Fibroblast of skin of scalp (primary cell): Measurements from ENCODE around the gene DNAJC7.
"Not testable (repeated sequence)": the region's sequence is repeated elsewhere in the genome, so short reads cannot be mapped to it uniquely, and the experiment has no call there.

ENCODE experiments used
- DNase-seq: peaks from one replicate; pipeline ENCODE4 v3.0.0-alpha.2; 2013

DNAJC7 gene

GRCh38 chr17:41944943-41945342, 72.3 kb downstream of the DNAJC7 start:
- no peak for DNase-seq

DNA sequence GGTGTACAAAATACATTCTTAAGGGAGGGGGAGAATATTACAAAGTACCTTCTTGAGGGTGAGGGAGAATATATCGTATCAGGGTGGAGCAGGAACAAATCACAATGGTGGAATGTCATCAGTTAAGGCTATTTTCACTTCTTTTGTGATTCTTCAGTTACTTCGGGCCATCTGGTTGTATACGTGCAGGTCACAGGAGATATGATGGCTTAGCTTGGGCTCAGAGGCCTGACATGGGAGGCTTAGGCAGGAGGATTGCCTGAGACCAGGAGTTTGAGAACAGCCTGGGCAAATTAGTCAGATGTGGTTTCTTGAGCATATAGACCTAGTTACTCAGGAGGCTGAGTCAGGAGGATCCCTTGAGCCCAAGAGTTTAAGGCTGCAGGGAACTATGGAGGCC, 73.7 kb downstream of the DNAJC7 start:
- DNase-seq = no peak

DNA sequence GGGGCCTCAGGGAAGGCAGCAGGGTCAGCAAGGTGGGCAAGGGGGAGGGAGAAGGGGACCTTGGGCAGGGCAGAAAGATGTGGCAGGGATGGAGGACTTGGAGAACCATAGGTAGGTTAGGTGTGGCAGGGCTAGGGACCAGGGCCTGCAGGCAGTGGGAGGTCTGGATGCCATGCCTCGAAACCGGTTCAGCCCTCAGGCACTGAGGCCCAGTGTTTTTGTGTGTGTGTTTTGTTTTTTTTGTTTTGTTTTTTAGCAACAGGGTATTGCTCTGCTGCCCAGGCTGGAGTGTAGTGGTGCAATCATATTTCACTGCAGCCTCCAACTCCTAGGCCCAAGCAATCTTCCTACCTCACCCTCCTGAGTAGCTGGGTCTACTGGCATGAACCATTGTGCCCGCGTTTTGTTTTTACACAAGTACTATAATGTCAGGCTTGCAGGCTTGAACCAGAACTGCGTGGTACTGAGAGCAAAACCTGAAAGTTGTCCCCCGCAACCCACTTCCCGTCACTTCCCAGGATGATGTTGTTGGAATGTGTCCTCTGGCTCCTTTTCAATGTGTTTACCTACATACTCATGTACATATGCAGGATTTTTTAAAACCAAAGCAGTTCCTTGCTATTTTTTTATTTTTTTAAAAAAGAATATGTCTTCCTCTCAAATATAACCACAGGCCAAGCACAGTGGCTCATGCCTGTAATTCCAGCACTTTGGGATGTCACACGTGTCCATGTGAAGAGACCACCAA, 74.4 kb downstream of the DNAJC7 start:
- no peak for DNase-seq

DNA sequence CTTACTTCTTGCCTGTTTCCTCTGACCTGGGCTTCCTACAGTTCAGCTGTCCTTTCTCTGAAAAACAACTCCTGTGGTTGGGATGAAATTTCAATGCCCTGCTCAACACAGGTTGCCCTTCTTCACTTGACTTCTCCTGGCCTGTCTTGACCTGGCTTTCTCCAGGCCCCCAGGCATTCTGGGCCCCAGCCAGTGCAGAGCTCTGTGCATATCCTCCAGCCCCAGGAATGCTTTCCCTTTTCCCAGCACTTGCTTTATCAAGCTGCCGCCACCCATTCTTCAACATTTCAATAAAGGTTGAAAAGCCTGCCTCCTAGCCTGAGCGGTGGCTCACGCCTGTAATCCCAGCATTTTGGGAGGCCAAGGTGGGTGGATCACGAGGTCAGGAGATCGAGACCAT, 76.1 kb downstream of the DNAJC7 start:
- DNase-seq = no peak

DNA sequence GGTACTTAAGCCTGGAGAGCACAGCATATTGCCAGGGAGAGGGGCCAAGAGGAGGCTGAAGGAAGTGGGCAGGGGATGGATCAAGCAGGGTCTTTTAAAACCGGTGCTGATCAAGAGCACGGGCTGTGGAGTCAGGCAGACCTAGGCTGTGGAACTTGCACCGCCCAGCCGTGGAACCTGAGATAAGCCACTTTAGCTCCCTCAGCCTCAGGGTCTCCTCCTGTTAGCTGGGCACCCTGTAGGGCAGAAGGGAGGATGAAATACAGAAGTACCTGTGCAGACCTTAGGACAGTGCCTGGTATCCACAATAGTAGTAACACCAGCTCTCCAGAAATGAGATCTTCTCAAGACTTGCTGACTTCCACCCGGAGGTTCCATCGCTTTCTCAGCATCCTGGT, 77.5 kb downstream of the DNAJC7 start:
- no peak for DNase-seq

DNA sequence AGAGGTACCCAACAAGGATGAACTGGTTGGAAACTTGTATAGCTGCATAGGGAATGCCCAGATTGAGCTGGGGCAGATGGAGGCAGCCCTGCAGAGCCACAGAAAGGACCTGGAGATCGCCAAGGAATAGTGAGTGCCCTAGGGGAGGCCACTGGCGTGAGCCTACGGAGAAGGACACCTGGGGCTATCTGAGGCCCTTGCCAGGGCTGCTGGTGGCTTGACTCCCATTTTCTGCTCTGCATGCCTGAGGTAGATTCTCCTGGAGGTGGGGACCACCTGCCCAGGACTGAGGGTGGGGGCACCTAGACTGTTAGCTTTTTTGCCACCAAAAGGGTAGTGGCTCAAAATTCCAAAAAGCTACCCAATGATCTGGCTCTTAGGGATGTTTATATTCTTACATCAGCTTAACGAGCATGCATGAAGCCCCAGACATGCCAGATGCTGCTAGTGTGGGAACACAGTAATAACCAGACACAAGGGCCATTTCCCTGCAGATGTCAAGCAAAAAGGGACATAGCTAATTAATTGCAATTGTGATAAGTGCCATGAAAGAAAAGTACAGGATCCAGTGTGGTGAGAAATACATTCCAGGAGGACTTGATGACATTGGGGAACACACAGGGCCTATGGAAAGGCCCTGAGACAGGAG, 78.1 kb downstream of the DNAJC7 start:
- no peak for DNase-seq

- DNase-seq = no peak
Observed at GRCh38 chr17:41937970-41938954, 79.0 kb downstream of the DNAJC7 start.

DNA sequence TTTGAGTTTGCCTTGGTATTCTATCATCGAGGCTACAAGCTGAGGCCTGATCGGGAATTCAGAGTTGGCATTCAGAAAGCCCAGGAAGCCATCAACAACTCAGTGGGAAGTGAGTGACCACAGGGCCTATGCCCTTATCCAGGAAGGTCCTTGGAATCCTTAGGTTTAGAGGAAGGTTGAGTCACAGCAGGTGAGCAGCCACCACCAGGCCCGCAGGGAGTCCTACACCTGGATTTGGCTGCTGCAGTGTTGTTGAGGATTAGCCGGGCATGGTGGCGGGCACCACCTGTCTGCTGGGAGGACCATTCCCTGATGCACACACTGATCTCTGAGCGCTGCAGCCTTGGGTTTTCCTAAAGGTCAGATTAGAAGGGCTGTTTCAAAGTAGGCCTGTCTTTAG, 81.6 kb downstream of the DNAJC7 start:
- no peak for DNase-seq

DNA sequence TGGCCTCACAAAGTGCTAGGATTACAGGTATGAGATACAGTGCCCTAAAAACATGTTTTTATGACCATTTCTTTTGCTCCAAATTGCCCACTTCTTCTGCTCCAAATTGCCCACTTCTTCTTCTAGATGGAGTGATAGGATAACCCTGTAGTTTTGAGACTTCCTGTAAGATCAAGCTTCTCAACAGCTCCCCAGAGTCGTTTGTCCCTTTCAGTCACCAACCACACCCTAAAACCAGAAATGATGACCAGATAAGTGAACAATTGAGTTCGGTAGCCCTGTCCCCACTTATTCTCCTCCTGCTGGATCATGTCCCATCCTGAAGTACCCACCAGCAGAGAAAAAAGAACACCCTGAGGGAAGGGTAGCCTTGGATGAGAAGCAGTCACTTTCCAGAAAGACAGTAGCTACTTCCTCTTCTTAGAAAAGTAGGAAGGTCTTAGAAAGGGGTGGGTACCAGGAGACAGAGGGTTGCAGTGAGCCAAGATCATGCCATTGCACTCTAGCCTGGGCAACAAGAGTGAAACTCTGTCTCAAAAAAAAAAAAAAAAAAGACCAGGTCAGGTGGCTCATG, 84.3 kb downstream of the DNAJC7 start:
- no peak for DNase-seq

DNA sequence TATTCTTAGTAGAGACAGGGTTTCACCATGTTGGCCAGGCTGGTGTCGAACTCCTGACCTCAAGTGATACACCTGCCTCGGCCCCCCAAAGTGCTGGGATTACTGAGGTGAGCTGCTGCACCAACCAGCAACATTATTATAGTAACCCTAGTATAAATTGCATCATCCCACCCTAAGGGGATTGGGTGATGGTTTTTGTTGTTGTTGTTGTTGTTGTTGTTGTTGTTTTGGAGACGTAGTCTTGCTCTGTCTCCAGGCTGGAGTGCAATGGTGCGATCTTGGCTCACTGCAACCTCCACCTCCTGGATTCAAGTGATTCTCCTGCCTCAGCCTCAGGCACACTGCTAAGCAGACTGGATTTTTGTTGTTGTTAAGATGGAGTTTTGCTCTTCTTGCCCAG, 85.5 kb downstream of the DNAJC7 start:
- not testable (repeated sequence) for DNase-seq

DNA sequence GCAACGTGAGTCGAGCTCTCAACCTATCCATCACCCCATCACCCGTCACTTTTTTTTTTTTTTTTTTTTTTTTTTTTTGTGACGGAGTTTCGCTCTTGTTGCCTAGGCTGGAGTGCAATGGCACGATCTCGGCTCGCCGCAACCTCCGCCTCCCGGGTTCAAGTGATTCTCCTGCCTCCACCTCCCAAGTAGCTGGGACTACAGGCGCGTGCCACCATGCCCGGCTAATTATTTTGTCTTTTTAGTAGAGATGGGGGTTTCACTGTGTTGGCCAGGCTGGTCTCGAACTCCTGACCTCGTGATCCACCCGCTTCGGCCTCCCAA, 86.4 kb downstream of the DNAJC7 start:
- DNase-seq = not testable (repeated sequence)

GRCh38 chr17:41930009-41930832, 87.0 kb downstream of the DNAJC7 start, which contains the start of gene ODAD4:
ODAD4 (plus strand) TSS chr17:41930617; CDS start chr17:41930724, 107 bp downstream.
- peak; percentile 98 for DNase-seq

DNA sequence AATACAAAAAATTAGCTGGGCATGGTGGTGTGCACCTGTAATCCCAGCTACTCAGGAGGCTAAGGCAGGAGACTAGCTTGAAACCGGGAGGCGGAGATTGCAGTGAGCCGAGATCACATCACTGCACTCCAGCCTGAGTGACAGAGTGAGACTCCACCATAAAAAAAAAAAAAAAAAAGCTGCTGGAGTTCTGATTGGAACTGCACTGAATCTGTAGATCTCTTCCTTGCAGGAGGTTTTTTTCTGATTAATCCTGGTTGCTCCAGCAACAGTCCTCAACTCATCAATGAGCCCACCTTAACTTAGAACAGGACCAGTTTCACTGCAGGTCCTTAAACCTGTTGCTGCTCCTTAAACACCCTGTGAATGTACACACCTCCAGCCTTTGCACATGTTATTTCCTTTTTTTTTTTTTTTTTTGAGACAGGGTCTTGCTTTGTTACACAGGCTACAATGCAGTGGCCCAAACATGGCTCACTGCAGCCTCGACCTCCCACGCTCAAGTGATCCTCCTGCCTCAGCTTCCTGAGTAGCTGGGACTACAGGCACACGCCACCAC, 88.5 kb downstream of the DNAJC7 start:
- DNase-seq = no peak
